Progenitor cell of endocrine pancreas (in vitro differentiated cells): Measurements from ENCODE around the gene HLA-B. TPM values are rescaled to one million over a fixed set of nuclear protein-coding genes. Genes with fewer than 3 reads are reported as not detected.

ENCODE experiments used
- DNase-seq: peaks from one replicate; pipeline ENCODE4 v3.0.0; 2021; ENCODE audit warnings: low spot score; ENCODE audit not compliant: unreplicated experiment
- H3K27ac Mint-ChIP-seq: 2 replicates; pipeline ENCODE4 v1.8.0; 2021; ENCODE audit warnings: mild to moderate bottlenecking, moderate library complexity, mixed read lengths
- H3K27me3 Mint-ChIP-seq: 2 replicates; pipeline ENCODE4 v1.8.0; 2021; ENCODE audit warnings: mixed read lengths
- H3K36me3 Mint-ChIP-seq: 2 replicates; pipeline ENCODE4 v1.8.0; 2022; ENCODE audit warnings: mixed read lengths; ENCODE audit not compliant: insufficient read depth
- H3K4me1 Mint-ChIP-seq: 2 replicates; pipeline ENCODE4 v1.8.0; 2021; ENCODE audit warnings: low read depth, mixed read lengths
- H3K4me3 Mint-ChIP-seq: 2 replicates; pipeline ENCODE4 v1.8.0; 2021; ENCODE audit warnings: low read depth, mild to moderate bottlenecking, moderate library complexity, mixed read lengths
- H3K9me3 Mint-ChIP-seq: 2 replicates; pipeline ENCODE4 v1.8.0; 2021; ENCODE audit warnings: low read depth, mixed read lengths
- total RNA-seq: library from RNA; stranded (reverse); gene quantifications from 2 replicates; pipeline ENCODE4 v1.2.1, GENCODE V29; 2021
- TF ChIP-seq, protein P1 (sequence below): fragments of 200-600 bp; sonication (generic); IDR thresholded peaks from one replicate; pipeline ENCODE4 v1.5.0; 2021; ENCODE audit warnings: antibody characterized with exemption, mild to moderate bottlenecking; ENCODE audit not compliant: unreplicated experiment

HLA-B gene
- total RNA-seq, 1 donor from 2014 or later = 28.2 TPM

DNA sequence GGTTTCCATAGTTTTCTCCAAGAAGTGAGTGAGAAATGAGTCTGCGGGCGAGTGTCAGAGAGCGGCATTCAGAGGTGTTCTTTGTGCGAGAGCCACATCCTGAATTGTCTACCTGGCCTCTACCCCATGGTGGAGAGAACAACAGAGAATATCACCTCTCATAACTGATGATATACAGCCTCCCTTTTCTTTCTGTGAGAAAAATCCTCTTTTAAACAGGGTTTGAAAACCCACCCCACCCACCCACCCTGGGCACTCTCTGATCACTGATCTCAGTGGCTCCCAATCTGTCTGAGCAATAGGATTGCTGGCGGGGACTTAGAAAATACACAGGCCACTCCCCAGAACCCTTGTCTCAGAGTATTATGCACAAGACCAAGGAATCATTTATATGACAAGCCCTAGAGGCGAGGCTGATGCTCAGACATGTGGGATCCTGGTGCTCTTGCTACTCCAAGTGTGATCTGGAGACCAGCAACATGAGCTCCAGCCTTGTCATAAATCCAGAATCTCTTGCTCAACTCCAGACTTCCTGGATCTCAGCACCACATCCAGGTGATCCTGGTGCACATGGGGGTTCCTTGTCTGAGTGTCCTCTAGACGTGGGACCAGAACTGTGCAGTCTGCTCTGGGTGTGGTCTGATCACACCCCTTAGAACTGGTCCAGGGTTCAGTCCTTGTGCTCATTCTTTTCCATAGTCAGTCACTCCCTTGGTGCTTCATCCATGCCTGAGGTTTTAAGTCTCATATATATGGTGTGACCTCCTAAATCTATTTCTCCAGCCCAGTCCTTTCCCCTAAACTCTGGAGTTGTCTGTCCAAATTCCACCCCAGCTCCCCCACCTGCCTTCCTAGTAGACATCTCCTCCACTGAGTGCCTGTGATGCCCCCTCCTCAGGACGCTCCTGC, 5.3 kb downstream of the HLA-B start:
- no peak for DNase-seq
- no peak overlapping the region for H3K4me3 Mint-ChIP-seq
- no peaks in the 10 kb centered on the region for H3K9me3 Mint-ChIP-seq
- no peaks in the 10 kb centered on the region for H3K36me3 Mint-ChIP-seq
- TF ChIP-seq, protein P1, sequence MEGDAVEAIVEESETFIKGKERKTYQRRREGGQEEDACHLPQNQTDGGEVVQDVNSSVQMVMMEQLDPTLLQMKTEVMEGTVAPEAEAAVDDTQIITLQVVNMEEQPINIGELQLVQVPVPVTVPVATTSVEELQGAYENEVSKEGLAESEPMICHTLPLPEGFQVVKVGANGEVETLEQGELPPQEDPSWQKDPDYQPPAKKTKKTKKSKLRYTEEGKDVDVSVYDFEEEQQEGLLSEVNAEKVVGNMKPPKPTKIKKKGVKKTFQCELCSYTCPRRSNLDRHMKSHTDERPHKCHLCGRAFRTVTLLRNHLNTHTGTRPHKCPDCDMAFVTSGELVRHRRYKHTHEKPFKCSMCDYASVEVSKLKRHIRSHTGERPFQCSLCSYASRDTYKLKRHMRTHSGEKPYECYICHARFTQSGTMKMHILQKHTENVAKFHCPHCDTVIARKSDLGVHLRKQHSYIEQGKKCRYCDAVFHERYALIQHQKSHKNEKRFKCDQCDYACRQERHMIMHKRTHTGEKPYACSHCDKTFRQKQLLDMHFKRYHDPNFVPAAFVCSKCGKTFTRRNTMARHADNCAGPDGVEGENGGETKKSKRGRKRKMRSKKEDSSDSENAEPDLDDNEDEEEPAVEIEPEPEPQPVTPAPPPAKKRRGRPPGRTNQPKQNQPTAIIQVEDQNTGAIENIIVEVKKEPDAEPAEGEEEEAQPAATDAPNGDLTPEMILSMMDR = no peak
- peaks cover 63% of the 10 kb centered on the region for H3K27me3 Mint-ChIP-seq
- no peak overlapping the region for H3K27ac Mint-ChIP-seq
- peaks cover 12% of the 10 kb centered on the region for H3K4me1 Mint-ChIP-seq

DNA sequence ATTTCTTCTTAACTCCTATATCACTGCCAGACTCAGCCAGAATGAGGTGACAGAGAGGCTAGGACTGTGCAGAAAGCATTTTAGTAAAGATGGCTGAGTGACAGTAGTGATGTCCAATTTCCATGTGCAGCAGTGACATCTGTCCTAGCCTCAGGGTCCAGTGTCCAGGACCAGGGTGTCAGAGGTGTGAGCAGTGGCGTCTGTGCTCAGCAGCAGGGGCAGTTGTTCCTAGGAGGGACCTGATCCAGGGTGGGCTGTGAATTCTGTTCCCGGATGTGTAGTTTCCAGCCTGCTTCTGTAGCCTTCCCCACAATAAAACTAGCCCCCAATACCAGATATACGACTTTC, 6.0 kb downstream of the HLA-B start:
- no peak overlapping the region for H3K4me3 Mint-ChIP-seq
- TF ChIP-seq, protein P1 = no peak
- DNase-seq = no peak
- H3K27ac Mint-ChIP-seq = no peak overlapping the region
- H3K4me1 Mint-ChIP-seq = peaks cover 12% of the 10 kb centered on the region
- H3K27me3 Mint-ChIP-seq = peaks cover 62% of the 10 kb centered on the region
- no peaks in the 10 kb centered on the region for H3K9me3 Mint-ChIP-seq
- H3K36me3 Mint-ChIP-seq = no peaks in the 10 kb centered on the region

DNA sequence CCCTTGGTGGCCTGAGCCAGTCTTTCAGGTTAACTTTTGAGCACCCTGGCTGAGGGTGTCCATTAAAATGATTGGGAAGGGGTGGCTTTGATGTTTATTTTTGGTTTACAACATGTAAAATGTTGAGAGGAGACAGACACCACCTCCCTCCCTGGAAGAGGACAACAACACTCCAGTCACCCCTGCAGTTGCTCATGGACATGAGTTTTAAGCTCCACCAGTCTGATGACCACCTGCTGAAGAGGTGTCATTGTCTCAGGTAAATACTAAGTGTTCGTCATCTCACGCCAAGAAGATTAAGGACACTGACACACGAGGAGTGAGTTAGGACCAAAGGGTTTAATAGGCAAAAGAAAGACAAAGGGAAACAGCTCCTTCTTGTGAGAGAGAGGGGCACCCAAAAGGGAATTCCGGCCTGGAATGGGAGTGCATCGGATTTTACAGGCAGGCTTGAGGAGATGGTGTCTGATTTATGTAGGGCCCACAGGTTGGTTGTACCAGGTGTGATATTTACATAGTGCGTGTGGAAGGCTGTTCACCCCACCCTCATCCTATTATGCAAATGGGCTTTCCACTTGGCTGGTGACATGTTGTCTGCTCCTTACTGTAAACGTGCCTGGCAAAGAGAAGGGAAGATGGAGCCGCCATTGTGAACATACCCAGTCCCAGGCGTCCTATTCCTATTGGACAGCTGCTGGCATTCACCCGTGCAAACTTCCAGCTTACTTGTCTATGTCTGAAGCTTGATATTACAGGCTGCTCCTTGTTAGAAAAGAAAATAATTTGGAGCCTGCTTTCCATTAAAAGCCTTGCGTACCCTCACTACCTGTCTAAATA, 6.6 kb downstream of the HLA-B start:
- H3K36me3 Mint-ChIP-seq = no peaks in the 10 kb centered on the region
- TF ChIP-seq, protein P1 = no peak
- H3K27ac Mint-ChIP-seq = no peak overlapping the region
- peaks cover 58% of the 10 kb centered on the region for H3K27me3 Mint-ChIP-seq
- H3K4me3 Mint-ChIP-seq = no peak overlapping the region
- no peak for DNase-seq
- H3K4me1 Mint-ChIP-seq = peaks cover 12% of the 10 kb centered on the region
- no peaks in the 10 kb centered on the region for H3K9me3 Mint-ChIP-seq

DNA sequence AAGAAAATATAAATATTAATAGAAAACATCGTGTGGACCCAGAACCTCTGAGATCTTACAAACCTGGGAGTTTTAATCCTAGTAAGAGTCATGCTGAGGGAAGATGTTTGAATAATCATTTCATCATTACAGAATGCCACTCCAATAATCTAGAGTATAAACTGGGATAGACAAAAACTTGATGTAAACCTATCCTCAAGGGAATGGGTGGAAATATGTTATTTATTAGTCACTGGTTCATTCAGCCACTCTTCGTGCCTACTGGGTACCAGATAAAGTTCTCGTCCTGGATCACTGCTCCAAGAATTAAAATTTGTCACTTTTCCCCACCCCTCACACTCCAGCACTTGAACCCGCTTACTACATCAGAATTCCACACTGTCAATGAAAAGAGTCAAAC, 7.7 kb downstream of the HLA-B start:
- DNase-seq = no peak
- Mint-ChIP-seq H3K4me3 (no peak overlapping the region), H3K4me1 (peaks cover 14% of the 10 kb centered on the region), H3K27me3 (peaks cover 51% of the 10 kb centered on the region), H3K27ac (no peak overlapping the region), H3K9me3 (no peaks in the 10 kb centered on the region), H3K36me3 (no peaks in the 10 kb centered on the region)
- TF ChIP-seq, protein P1 = no peak

DNA sequence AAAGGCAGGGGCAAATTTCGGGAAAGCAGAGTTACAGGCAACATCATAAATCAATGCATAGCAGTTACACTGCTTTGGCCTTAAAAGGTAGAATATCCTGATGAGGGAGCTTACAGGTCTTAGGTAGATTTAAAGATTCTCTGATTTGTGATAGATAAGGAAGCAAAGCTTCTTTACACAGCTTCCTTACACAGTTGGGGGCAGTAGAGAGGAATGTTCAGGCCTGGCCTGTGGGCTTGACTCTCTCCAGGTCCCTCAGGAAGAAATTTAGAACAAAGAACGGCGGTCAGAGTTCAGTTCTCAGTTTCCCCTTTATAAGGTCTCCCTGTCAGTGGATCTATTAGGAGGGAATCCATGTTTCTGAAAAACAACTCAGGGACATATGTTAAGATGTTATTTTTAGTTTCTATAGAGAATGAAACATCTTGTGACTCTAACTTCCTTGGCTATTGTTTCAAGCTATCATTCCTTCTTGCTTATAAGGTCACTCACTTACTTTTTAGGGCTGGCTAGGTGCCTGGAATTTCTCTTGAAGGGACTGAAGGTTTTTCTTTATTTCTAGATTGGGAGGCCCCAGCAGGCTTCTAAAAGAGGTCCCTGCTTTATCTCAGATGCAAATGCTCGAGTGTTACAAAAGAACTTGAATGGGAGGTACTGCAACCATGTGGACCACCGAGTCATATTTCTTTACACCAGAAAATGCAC, 11.8 kb downstream of the HLA-B start:
- peaks cover 20% of the 10 kb centered on the region for H3K27me3 Mint-ChIP-seq

More for the DNA sequence above, 11.8 kb downstream of the HLA-B start:
- TF ChIP-seq, protein P1 = peak; percentile 7
- Mint-ChIP-seq H3K27ac (no peak overlapping the region), H3K36me3 (no peaks in the 10 kb centered on the region), H3K4me1 (peaks cover 15% of the 10 kb centered on the region), H3K9me3 (peaks cover 5% of the 10 kb centered on the region), H3K4me3 (no peak overlapping the region)
- DNase-seq = no peak
